Liver (tissue), 9 donors: ENCODE measurements around the gene SGSM1. TPM values are rescaled to one million over a fixed set of nuclear protein-coding genes. Genes with fewer than 3 reads are reported as not detected.

ENCODE experiments used
- DNase-seq: peaks from one replicate; pipeline ENCODE4 v3.0.0-alpha.2; 2017; ENCODE audit warnings: low spot score
- H3K27ac ChIP-seq, 2 donors: one replicate each; pipeline ENCODE4 v1.7.0; 2013; ENCODE audit warnings: inconsistent platforms in 2 of 2, low read length in 2 of 2, control low read depth in 1 of 2, low read depth in 1 of 2, mild to moderate bottlenecking in 1 of 2
- H3K27me3 ChIP-seq, 4 donors: one replicate each; pipeline versions ENCODE4 v1.6.1 to v1.7.0; 2013; ENCODE audit warnings: low read length in 3 of 4, inconsistent platforms in 1 of 4, mild to moderate bottlenecking in 1 of 4, moderate library complexity in 1 of 4; ENCODE audit not compliant: control insufficient read depth in 4 of 4, insufficient read depth in 4 of 4
- H3K36me3 ChIP-seq, 4 donors: one replicate each; pipeline versions ENCODE4 v1.6.1 to v1.7.0; 2013; ENCODE audit warnings: low read length in 3 of 4, mild to moderate bottlenecking in 3 of 4, low read depth in 1 of 4, moderate library complexity in 1 of 4; ENCODE audit not compliant: control insufficient read depth in 4 of 4, insufficient read depth in 3 of 4
- H3K4me1 ChIP-seq, 4 donors: one replicate each; pipeline versions ENCODE4 v1.6.1 to v1.7.0; 2013; ENCODE audit warnings: low read length in 3 of 4, mild to moderate bottlenecking in 3 of 4, moderate library complexity in 1 of 4; ENCODE audit not compliant: control insufficient read depth in 4 of 4, insufficient read depth in 4 of 4
- H3K4me3 ChIP-seq, 3 donors: one replicate each; pipeline versions ENCODE4 v1.6.1 to v1.7.0; 2013; ENCODE audit warnings: low read length in 3 of 3, control low read depth in 1 of 3, low read depth in 1 of 3, mild to moderate bottlenecking in 1 of 3
- H3K9ac ChIP-seq, 2 donors: one replicate each; pipeline ENCODE4 v1.7.0; 2013; ENCODE audit warnings: low read length in 2 of 2, mild to moderate bottlenecking in 2 of 2, moderate library complexity in 2 of 2, control low read depth in 1 of 2, low read depth in 1 of 2
- H3K9me3 ChIP-seq, 4 donors: one replicate each; pipeline versions ENCODE4 v1.6.1 to v1.7.0; 2013; ENCODE audit warnings: low read length in 3 of 4; ENCODE audit not compliant: control insufficient read depth in 4 of 4
- EGR1 ChIP-seq, 2 donors: IDR thresholded peaks; 2 replicates each; pipeline ENCODE4 v1.6.1; 2016 to 2018; ENCODE audit warnings: antibody characterized with exemption in 2 of 2, low read depth in 2 of 2
- FOXA1 ChIP-seq: IDR thresholded peaks from 2 replicates; pipeline ENCODE4 v1.6.1; 2016; ENCODE audit warnings: antibody characterized with exemption
- FOXA2 ChIP-seq: IDR thresholded peaks from 2 replicates; pipeline ENCODE4 v1.6.1; 2016; ENCODE audit warnings: antibody characterized with exemption
- GABPA ChIP-seq, 2 donors: IDR thresholded peaks in 1 of 2; conservative IDR thresholded peaks in 1 of 2; 2 replicates each; pipeline ENCODE4 v1.6.1; 2016; ENCODE audit warnings: antibody characterized with exemption in 2 of 2, mild to moderate bottlenecking in 1 of 2, moderate library complexity in 1 of 2
- HNF4A ChIP-seq, 2 donors: conservative IDR thresholded peaks; 2 replicates each; pipeline ENCODE4 v1.6.1; 2016; ENCODE audit warnings: antibody characterized with exemption in 2 of 2, mild to moderate bottlenecking in 2 of 2
- HNF4G ChIP-seq: IDR thresholded peaks from 2 replicates; pipeline ENCODE4 v1.6.1; 2016; ENCODE audit warnings: antibody characterized with exemption
- JUND ChIP-seq, 2 donors: IDR thresholded peaks; 2 replicates each; pipeline ENCODE4 v1.6.1; 2016; ENCODE audit warnings: antibody characterized with exemption in 2 of 2
- NR2F2 ChIP-seq: IDR thresholded peaks from 2 replicates; pipeline ENCODE4 v1.6.1; 2016; ENCODE audit warnings: antibody characterized with exemption
- RAD21 ChIP-seq, 2 donors: IDR thresholded peaks; 2 replicates each; pipeline ENCODE4 v1.6.1; 2016; ENCODE audit warnings: antibody characterized with exemption in 2 of 2, mild to moderate bottlenecking in 2 of 2
- RXRA ChIP-seq, 2 donors: IDR thresholded peaks; 2 replicates each; pipeline ENCODE4 v1.6.1; 2017 to 2018; ENCODE audit warnings: antibody characterized with exemption in 2 of 2, mild to moderate bottlenecking in 1 of 2
- SP1 ChIP-seq: IDR thresholded peaks from 2 replicates; pipeline ENCODE4 v1.6.1; 2018; ENCODE audit warnings: antibody characterized with exemption, mild to moderate bottlenecking
- TAF1 ChIP-seq: conservative IDR thresholded peaks from 2 replicates; pipeline ENCODE4 v1.6.1; 2016; ENCODE audit warnings: antibody characterized with exemption, mild to moderate bottlenecking
- YY1 ChIP-seq: IDR thresholded peaks from 2 replicates; pipeline ENCODE4 v1.6.1; 2016; ENCODE audit warnings: antibody characterized with exemption, mild to moderate bottlenecking
- WGBS: extraction: QIAGEN DNeasy Blood & Tissue Kit; methylation state at CpG from one replicate; pipeline ENCODE4 v1.1.7; 2013; 5-methylcytosine and 5-hydroxymethylcytosine counted together
- polyA plus RNA-seq, 2 donors: library from polyadenylated mRNA; stranded (reverse) in 1 of 2; unstranded in 1 of 2; fragments of 200-250 nt in 1 of 2; fragments of >200 nt in 1 of 2; fragmentation: Nextera tagmentation in 1 of 2; extraction: Ambion mirVana in 1 of 2; gene quantifications; one replicate each; pipeline versions ENCODE4 v1.2.1 to v1.2.3, GENCODE V29; 2013 to 2015
- total RNA-seq, 2 donors: library from RNA; depleted of rRNA; stranded (reverse); fragments of >200 nt; gene quantifications; one replicate each; pipeline ENCODE4 v1.2.3, GENCODE V29; 2014
- TF ChIP-seq, protein P1 (sequence below): fragments of 150-350 bp; IDR thresholded peaks from 2 replicates; pipeline ENCODE4 v1.5.1; 2017; ENCODE audit warnings: improper control_type of control experiment, low read depth, low read length; ENCODE audit not compliant: missing input control
- TF ChIP-seq, protein P2 (sequence below): IDR thresholded peaks from 2 replicates; pipeline ENCODE4 v1.6.1; 2016; ENCODE audit warnings: antibody characterized with exemption
- TF ChIP-seq, protein P3 (sequence below): IDR thresholded peaks from 2 replicates; pipeline ENCODE4 v1.6.1; 2016; ENCODE audit warnings: antibody characterized with exemption
- TF ChIP-seq, protein P4 (sequence below): IDR thresholded peaks from 2 replicates; pipeline ENCODE4 v1.6.1; 2016; ENCODE audit warnings: antibody characterized with exemption, mild to moderate bottlenecking
- TF ChIP-seq, protein P5 (sequence below): IDR thresholded peaks from 2 replicates; pipeline ENCODE4 v1.6.1; 2016; ENCODE audit warnings: antibody characterized with exemption
- donor health status: healthy.
- donor health status: healthy.
- donor health status: healthy.
- donor health status: healthy.
- donor health status: healthy.

SGSM1 gene
- total and polyA plus RNA-seq, 4 donors, result 0.08 to 0.51 (median 0.21) TPM

DNA sequence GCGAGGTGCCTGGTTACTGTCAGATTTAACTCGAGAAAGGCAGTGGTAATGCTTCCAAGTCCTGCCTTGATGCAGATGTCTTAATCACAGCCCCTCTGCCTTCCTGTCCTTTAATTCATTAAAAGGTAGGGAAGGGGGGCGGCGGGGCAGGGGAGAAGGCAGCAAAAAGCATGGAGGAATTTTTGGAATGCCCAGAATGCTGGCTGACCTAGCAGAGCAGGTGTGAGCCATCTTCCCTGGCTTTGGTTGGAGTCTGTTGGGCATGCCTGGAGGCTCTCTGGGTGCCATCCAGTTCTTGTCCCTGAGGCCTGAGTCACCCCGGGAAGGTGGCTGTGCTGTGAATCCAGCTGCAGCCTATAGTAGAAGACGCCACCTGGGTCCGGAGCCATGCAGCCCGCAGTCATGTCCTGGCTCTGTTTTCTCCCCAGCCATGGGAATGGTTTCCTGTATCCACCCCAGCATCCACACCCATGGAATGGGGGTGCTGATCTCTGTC lies 162.1 kb downstream of the SGSM1 start:
- Histone ChIP-seq H3K27ac (no peak overlapping the region), H3K9me3 (no peaks in the 10 kb centered on the region), H3K4me1 (peaks cover 7 to 27% (median 22%) of the 10 kb centered on the region in 4 donors), H3K27me3 (no peaks in the 10 kb centered on the region), H3K4me3 (no peak overlapping the region), H3K36me3 (no peaks in the 10 kb centered on the region), H3K9ac (no peak overlapping the region)
- WGBS, result 84% methylated on average over 8 of the region's 8 CpGs
- no peak for TF ChIP-seq EGR1 (IDR thresholded peaks at IDR 0.05; ENCODE audit: low read depth in 2 of 2)
- no peak for TF ChIP-seq GABPA (IDR thresholded peaks at IDR 0.05 in 1 of 2, conservative IDR thresholded peaks at IDR 0.05 in 1 of 2)
- no peak for TF ChIP-seq HNF4G
- TF ChIP-seq, protein P1, sequence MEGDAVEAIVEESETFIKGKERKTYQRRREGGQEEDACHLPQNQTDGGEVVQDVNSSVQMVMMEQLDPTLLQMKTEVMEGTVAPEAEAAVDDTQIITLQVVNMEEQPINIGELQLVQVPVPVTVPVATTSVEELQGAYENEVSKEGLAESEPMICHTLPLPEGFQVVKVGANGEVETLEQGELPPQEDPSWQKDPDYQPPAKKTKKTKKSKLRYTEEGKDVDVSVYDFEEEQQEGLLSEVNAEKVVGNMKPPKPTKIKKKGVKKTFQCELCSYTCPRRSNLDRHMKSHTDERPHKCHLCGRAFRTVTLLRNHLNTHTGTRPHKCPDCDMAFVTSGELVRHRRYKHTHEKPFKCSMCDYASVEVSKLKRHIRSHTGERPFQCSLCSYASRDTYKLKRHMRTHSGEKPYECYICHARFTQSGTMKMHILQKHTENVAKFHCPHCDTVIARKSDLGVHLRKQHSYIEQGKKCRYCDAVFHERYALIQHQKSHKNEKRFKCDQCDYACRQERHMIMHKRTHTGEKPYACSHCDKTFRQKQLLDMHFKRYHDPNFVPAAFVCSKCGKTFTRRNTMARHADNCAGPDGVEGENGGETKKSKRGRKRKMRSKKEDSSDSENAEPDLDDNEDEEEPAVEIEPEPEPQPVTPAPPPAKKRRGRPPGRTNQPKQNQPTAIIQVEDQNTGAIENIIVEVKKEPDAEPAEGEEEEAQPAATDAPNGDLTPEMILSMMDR, result no peak
- no peak for TF ChIP-seq FOXA2
- no peak for TF ChIP-seq SP1
- TF ChIP-seq, protein P2, sequence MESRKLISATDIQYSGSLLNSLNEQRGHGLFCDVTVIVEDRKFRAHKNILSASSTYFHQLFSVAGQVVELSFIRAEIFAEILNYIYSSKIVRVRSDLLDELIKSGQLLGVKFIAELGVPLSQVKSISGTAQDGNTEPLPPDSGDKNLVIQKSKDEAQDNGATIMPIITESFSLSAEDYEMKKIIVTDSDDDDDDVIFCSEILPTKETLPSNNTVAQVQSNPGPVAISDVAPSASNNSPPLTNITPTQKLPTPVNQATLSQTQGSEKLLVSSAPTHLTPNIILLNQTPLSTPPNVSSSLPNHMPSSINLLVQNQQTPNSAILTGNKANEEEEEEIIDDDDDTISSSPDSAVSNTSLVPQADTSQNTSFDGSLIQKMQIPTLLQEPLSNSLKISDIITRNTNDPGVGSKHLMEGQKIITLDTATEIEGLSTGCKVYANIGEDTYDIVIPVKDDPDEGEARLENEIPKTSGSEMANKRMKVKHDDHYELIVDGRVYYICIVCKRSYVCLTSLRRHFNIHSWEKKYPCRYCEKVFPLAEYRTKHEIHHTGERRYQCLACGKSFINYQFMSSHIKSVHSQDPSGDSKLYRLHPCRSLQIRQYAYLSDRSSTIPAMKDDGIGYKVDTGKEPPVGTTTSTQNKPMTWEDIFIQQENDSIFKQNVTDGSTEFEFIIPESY, result no peak
- no peak for TF ChIP-seq RAD21 (IDR thresholded peaks at IDR 0.05)
- TF ChIP-seq, protein P3, sequence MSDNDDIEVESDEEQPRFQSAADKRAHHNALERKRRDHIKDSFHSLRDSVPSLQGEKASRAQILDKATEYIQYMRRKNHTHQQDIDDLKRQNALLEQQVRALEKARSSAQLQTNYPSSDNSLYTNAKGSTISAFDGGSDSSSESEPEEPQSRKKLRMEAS, result no peak
- TF ChIP-seq FOXA1, result no peak
- TF ChIP-seq, protein P4, sequence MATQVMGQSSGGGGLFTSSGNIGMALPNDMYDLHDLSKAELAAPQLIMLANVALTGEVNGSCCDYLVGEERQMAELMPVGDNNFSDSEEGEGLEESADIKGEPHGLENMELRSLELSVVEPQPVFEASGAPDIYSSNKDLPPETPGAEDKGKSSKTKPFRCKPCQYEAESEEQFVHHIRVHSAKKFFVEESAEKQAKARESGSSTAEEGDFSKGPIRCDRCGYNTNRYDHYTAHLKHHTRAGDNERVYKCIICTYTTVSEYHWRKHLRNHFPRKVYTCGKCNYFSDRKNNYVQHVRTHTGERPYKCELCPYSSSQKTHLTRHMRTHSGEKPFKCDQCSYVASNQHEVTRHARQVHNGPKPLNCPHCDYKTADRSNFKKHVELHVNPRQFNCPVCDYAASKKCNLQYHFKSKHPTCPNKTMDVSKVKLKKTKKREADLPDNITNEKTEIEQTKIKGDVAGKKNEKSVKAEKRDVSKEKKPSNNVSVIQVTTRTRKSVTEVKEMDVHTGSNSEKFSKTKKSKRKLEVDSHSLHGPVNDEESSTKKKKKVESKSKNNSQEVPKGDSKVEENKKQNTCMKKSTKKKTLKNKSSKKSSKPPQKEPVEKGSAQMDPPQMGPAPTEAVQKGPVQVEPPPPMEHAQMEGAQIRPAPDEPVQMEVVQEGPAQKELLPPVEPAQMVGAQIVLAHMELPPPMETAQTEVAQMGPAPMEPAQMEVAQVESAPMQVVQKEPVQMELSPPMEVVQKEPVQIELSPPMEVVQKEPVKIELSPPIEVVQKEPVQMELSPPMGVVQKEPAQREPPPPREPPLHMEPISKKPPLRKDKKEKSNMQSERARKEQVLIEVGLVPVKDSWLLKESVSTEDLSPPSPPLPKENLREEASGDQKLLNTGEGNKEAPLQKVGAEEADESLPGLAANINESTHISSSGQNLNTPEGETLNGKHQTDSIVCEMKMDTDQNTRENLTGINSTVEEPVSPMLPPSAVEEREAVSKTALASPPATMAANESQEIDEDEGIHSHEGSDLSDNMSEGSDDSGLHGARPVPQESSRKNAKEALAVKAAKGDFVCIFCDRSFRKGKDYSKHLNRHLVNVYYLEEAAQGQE, result no peak
- TF ChIP-seq NR2F2, result no peak
- TF ChIP-seq, protein P5, sequence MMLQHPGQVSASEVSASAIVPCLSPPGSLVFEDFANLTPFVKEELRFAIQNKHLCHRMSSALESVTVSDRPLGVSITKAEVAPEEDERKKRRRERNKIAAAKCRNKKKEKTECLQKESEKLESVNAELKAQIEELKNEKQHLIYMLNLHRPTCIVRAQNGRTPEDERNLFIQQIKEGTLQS, result no peak
- no peak for TF ChIP-seq YY1
- no peak for TF ChIP-seq TAF1
- no peak for TF ChIP-seq RXRA (IDR thresholded peaks at IDR 0.05)
- no peak for TF ChIP-seq JUND (IDR thresholded peaks at IDR 0.05)
- TF ChIP-seq HNF4A (conservative IDR thresholded peaks at IDR 0.05), result no peak
- no peak for DNase-seq
